SK-N-SH (cell line): Measurements from ENCODE around the gene METTL14.

Source experiments
- EP300 ChIP-seq, 2 experiments: IDR thresholded peaks; 2 replicates each; pipeline versions ENCODE4 v1.4.0 to v1.6.1; 2012; ENCODE audit warnings: borderline replicate concordance in 1 of 2, low read depth in 1 of 2, low read length in 1 of 2
- EZH2phosphoT487 ChIP-seq: fragments of 200-600 bp; sonication (generic); IDR thresholded peaks from 2 replicates; pipeline ENCODE4 v1.6.1; 2017; ENCODE audit warnings: low read depth, mixed run types, mild to moderate bottlenecking, antibody characterized with exemption, moderate library complexity, borderline replicate concordance
- NFIC ChIP-seq: IDR thresholded peaks from 2 replicates; pipeline ENCODE4 v1.4.0; 2012; ENCODE audit warnings: borderline replicate concordance
- NRF1 ChIP-seq: IDR thresholded peaks from 2 replicates; pipeline ENCODE4 v1.6.1; 2012; ENCODE audit warnings: low read depth, mild to moderate bottlenecking, low read length
- POLR2AphosphoS5 ChIP-seq: IDR thresholded peaks from 2 replicates; pipeline ENCODE4 v1.6.1; 2012; ENCODE audit warnings: low read depth, low read length
- RAD21 ChIP-seq: IDR thresholded peaks from 2 replicates; pipeline ENCODE4 v1.6.1; 2012; ENCODE audit warnings: mild to moderate bottlenecking, low read length
- SIN3A ChIP-seq: IDR thresholded peaks from 2 replicates; pipeline ENCODE4 v1.6.1; 2012; ENCODE audit warnings: low read depth, mild to moderate bottlenecking, low read length, moderate library complexity, borderline replicate concordance
- TAF1 ChIP-seq: IDR thresholded peaks from 2 replicates; pipeline ENCODE4 v1.6.1; 2012; ENCODE audit warnings: low read depth, mild to moderate bottlenecking, low read length, moderate library complexity, borderline replicate concordance
- YY1 ChIP-seq: IDR thresholded peaks from 2 replicates; pipeline ENCODE4 v1.4.0; 2012; ENCODE audit warnings: low read depth, mild to moderate bottlenecking
- TF ChIP-seq, protein P1 (sequence below): IDR thresholded peaks from 2 replicates; pipeline ENCODE4 v1.4.0; 2012; ENCODE audit warnings: low read depth, borderline replicate concordance
- TF ChIP-seq, protein P2 (sequence below): IDR thresholded peaks from 2 replicates; pipeline ENCODE4 v1.4.0; 2012; ENCODE audit warnings: low read depth
- TF ChIP-seq, protein P3 (sequence below): fragments of 200-600 bp; sonication (generic); IDR thresholded peaks from 2 replicates; pipeline ENCODE4 v1.6.1; 2017; ENCODE audit warnings: antibody characterized with exemption, mild to moderate bottlenecking, moderate library complexity
- TF ChIP-seq, protein P4 (sequence below): IDR thresholded peaks from 2 replicates; pipeline ENCODE4 v1.6.1; 2012; ENCODE audit warnings: mild to moderate bottlenecking, low read depth, low read length, moderate library complexity
- TF ChIP-seq, protein P5 (sequence below): fragments of 150-350 bp; IDR thresholded peaks from 2 replicates; pipeline ENCODE4 v1.6.1; 2017; ENCODE audit warnings: antibody characterized with exemption, low read length, low read depth, borderline replicate concordance

DNA sequence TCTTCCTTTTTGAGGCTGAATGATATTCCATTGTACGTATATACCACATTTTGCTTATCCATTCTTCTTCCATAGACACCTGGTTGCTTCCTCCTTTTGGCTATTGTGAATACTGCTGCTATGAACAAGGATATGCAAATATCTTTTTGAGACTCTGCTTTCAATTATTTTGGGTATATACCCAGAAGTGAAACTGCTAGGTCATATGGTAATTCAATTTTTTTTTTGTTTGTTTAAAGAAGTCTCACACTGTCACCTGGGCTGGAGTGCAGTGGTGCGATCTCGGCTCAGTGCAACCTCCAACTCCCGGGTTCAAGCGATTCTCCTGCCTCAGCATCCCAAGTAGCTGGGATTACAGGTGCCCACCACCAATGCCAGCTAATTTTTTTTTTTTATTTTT, 75.3 kb downstream of the METTL14 start:
- TF ChIP-seq TAF1 (no peak), RAD21 (no peak), POLR2AphosphoS5 (no peak), YY1 (no peak), SIN3A (no peak), NFIC (no peak), NRF1 (no peak), EZH2phosphoT487 (no peak), EP300 (IDR thresholded peaks at IDR 0.05; ENCODE audit: borderline replicate concordance in 1 of 2, low read depth in 1 of 2, low read length in 1 of 2) (no peak)
- TF ChIP-seq, protein P1, sequence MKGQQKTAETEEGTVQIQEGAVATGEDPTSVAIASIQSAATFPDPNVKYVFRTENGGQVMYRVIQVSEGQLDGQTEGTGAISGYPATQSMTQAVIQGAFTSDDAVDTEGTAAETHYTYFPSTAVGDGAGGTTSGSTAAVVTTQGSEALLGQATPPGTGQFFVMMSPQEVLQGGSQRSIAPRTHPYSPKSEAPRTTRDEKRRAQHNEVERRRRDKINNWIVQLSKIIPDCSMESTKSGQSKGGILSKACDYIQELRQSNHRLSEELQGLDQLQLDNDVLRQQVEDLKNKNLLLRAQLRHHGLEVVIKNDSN: no peak
- TF ChIP-seq, protein P2, sequence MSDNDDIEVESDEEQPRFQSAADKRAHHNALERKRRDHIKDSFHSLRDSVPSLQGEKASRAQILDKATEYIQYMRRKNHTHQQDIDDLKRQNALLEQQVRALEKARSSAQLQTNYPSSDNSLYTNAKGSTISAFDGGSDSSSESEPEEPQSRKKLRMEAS: no peak
- TF ChIP-seq, protein P3, sequence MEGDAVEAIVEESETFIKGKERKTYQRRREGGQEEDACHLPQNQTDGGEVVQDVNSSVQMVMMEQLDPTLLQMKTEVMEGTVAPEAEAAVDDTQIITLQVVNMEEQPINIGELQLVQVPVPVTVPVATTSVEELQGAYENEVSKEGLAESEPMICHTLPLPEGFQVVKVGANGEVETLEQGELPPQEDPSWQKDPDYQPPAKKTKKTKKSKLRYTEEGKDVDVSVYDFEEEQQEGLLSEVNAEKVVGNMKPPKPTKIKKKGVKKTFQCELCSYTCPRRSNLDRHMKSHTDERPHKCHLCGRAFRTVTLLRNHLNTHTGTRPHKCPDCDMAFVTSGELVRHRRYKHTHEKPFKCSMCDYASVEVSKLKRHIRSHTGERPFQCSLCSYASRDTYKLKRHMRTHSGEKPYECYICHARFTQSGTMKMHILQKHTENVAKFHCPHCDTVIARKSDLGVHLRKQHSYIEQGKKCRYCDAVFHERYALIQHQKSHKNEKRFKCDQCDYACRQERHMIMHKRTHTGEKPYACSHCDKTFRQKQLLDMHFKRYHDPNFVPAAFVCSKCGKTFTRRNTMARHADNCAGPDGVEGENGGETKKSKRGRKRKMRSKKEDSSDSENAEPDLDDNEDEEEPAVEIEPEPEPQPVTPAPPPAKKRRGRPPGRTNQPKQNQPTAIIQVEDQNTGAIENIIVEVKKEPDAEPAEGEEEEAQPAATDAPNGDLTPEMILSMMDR: no peak
- TF ChIP-seq, protein P4, sequence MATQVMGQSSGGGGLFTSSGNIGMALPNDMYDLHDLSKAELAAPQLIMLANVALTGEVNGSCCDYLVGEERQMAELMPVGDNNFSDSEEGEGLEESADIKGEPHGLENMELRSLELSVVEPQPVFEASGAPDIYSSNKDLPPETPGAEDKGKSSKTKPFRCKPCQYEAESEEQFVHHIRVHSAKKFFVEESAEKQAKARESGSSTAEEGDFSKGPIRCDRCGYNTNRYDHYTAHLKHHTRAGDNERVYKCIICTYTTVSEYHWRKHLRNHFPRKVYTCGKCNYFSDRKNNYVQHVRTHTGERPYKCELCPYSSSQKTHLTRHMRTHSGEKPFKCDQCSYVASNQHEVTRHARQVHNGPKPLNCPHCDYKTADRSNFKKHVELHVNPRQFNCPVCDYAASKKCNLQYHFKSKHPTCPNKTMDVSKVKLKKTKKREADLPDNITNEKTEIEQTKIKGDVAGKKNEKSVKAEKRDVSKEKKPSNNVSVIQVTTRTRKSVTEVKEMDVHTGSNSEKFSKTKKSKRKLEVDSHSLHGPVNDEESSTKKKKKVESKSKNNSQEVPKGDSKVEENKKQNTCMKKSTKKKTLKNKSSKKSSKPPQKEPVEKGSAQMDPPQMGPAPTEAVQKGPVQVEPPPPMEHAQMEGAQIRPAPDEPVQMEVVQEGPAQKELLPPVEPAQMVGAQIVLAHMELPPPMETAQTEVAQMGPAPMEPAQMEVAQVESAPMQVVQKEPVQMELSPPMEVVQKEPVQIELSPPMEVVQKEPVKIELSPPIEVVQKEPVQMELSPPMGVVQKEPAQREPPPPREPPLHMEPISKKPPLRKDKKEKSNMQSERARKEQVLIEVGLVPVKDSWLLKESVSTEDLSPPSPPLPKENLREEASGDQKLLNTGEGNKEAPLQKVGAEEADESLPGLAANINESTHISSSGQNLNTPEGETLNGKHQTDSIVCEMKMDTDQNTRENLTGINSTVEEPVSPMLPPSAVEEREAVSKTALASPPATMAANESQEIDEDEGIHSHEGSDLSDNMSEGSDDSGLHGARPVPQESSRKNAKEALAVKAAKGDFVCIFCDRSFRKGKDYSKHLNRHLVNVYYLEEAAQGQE: no peak
- TF ChIP-seq, protein P5, sequence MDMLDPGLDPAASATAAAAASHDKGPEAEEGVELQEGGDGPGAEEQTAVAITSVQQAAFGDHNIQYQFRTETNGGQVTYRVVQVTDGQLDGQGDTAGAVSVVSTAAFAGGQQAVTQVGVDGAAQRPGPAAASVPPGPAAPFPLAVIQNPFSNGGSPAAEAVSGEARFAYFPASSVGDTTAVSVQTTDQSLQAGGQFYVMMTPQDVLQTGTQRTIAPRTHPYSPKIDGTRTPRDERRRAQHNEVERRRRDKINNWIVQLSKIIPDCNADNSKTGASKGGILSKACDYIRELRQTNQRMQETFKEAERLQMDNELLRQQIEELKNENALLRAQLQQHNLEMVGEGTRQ: no peak
